Vagina (tissue), 2 donors: ENCODE measurements around the gene GSTA1.
A peak's percentile ranks its signal among the peaks of the same experiment; 100 is the strongest.

Source experiments
- CTCF ChIP-seq, 3 experiments: fragments of 450-650 bp in 2 of 3; fragments of 200-600 bp in 1 of 3; sonication (generic) in 1 of 3; IDR thresholded peaks; one replicate each; pipeline ENCODE4 v1.5.1; 2017 to 2019; ENCODE audit warnings: antibody characterized with exemption in 3 of 3, mild to moderate bottlenecking in 2 of 3, moderate library complexity in 2 of 3
- POLR2A ChIP-seq, 2 donors: fragments of 450-650 bp; IDR thresholded peaks; one replicate each; pipeline ENCODE4 v1.6.1; 2017; ENCODE audit warnings: antibody characterized with exemption in 2 of 2, mild to moderate bottlenecking in 2 of 2, moderate library complexity in 2 of 2

DNA sequence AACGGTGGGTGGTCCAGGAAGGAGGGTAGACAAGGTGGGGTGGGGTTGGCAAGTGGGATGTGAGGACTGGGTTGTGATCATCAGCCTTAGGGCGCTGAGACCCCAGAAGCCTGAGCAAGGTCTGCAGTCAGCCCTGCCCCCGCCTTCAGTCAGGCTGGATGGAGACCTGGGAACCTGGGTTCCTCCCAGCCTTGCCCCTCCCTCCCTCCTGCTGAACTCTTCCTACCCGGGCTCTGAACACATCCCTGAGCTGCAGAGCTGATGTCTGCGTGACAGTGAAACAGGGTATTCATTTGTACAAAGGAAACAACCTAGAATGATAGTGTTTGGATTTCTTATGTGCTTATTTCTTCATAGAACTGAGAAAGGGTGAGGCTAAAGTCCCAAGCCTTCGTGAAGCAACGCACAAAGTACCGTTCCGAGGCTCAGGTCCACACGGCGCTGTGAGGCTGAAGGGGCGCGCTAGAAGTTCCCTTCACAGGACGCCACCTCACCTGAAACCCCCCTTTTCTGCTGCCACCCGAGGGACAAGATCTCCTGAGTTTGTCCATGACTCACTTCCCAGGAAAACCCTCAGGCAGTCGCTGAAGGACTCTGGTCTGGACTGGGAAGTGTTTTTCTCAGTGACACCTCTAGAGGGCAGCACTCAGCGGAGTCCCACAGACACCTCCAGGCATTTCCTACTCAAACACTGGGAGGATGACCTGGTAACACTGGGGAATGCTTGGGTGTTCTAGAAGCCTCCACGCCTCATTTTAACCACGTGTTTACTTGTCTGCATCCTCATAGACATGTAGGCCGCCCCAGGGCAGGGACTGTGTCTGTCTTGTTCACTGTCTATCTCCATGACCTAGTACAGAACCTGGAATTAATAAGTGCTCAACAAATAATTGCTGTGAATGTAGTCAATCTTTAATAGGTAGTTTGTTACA is 35.8 kb upstream of the GSTA1 start:
- TF ChIP-seq CTCF (IDR thresholded peaks at IDR 0.05), result peak in 1 of 3 experiments; percentile 8
- no peak for TF ChIP-seq POLR2A (IDR thresholded peaks at IDR 0.05)
